Body of pancreas (tissue), 4 donors: ENCODE results near the gene CYTIP.

Experiments
- CTCF ChIP-seq, 7 experiments: fragments of 450-650 bp in 4 of 7; fragments of 200-600 bp in 3 of 7; sonication (generic) in 3 of 7; IDR thresholded peaks; one replicate each; pipeline ENCODE4 v1.5.1; 2016 to 2019; ENCODE audit warnings: antibody characterized with exemption in 7 of 7
- POLR2A ChIP-seq, 3 donors: fragments of 450-650 bp; IDR thresholded peaks; one replicate each; pipeline ENCODE4 v1.6.1; 2016; ENCODE audit warnings: antibody characterized with exemption in 3 of 3, mild to moderate bottlenecking in 2 of 3

DNA sequence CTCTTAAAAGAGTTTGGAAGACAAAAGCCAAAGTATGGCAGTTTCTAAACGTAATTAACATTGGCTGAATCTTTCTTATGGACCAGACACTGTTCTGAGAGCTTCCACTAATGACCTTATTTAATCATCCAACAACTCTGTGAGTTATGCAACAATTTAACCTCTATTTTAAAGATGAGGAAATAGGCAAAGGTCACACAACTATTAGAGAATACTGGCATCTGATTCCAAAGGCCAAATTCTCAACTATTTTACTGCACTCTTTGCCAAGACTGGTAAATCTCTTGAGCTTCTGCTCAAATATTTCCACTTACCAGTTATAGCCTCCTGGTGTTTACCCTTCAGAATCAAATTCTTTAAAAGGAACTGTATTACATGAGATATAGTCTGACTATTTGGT, 76.2 kb downstream of the CYTIP start:
- no peak for TF ChIP-seq CTCF (IDR thresholded peaks at IDR 0.05)
- TF ChIP-seq POLR2A (IDR thresholded peaks at IDR 0.05), result no peak
